H9 (cell line): ENCODE measurements around the gene BTN3A1. TPM values are rescaled to one million over a fixed set of nuclear protein-coding genes. Genes with fewer than 3 reads are reported as not detected.

Experiments
- DNase-seq: peaks from one replicate; pipeline ENCODE4 v3.0.0-alpha.2; 2017
- H2AFZ ChIP-seq: one replicate; pipeline ENCODE4 v1.6.1; 2013; ENCODE audit warnings: mild to moderate bottlenecking, low read length, control low read depth, moderate library complexity
- H2AK5ac ChIP-seq: 2 replicates; pipeline ENCODE4 v1.6.1; 2013; ENCODE audit warnings: low read length, control low read depth, mixed read lengths; ENCODE audit not compliant: insufficient read length
- H2BK120ac ChIP-seq: one replicate; pipeline ENCODE4 v1.6.1; 2013; ENCODE audit warnings: low read depth, mild to moderate bottlenecking, low read length, control low read depth, inconsistent platforms; ENCODE audit not compliant: poor library complexity, severe bottlenecking
- H2BK12ac ChIP-seq: 2 replicates; pipeline ENCODE4 v1.6.1; 2013; ENCODE audit warnings: low read length, control low read depth, mixed read lengths, low read depth; ENCODE audit not compliant: insufficient read length
- H2BK15ac ChIP-seq: 2 replicates; pipeline ENCODE4 v1.6.1; 2013; ENCODE audit warnings: low read depth, low read length, control low read depth
- H2BK20ac ChIP-seq: one replicate; pipeline ENCODE4 v1.6.1; 2013; ENCODE audit warnings: low read depth, mild to moderate bottlenecking, low read length, control low read depth, inconsistent platforms; ENCODE audit not compliant: poor library complexity, severe bottlenecking
- H2BK5ac ChIP-seq: 2 replicates; pipeline ENCODE4 v1.6.1; 2013; ENCODE audit warnings: low read length, control low read depth, mixed read lengths; ENCODE audit not compliant: insufficient read length
- H3K14ac ChIP-seq: 2 replicates; pipeline ENCODE4 v1.6.1; 2013; ENCODE audit warnings: low read length, control low read depth; ENCODE audit not compliant: insufficient read depth
- H3K18ac ChIP-seq: 2 replicates; pipeline ENCODE4 v1.6.1; 2013; ENCODE audit warnings: low read depth, mild to moderate bottlenecking, mixed read lengths, low read length, control low read depth; ENCODE audit not compliant: insufficient read length
- H3K23ac ChIP-seq: 2 replicates; pipeline ENCODE4 v1.6.1; 2013; ENCODE audit warnings: low read length, control low read depth, mixed read lengths, low read depth; ENCODE audit not compliant: insufficient read length
- H3K23me2 ChIP-seq: 2 replicates; pipeline ENCODE4 v1.6.1; 2013; ENCODE audit warnings: low read depth, mild to moderate bottlenecking, mixed read lengths, low read length, control low read depth; ENCODE audit not compliant: insufficient read length, poor library complexity, severe bottlenecking
- H3K27ac ChIP-seq: 2 replicates; pipeline ENCODE4 v1.5.1; 2013; ENCODE audit warnings: low read length, control low read depth, mixed read lengths, low read depth; ENCODE audit not compliant: insufficient read length
- H3K27me3 ChIP-seq: 2 replicates; pipeline ENCODE4 v1.6.1; 2013; ENCODE audit warnings: low read length, control low read depth, inconsistent platforms; ENCODE audit not compliant: insufficient read depth
- H3K4ac ChIP-seq: 2 replicates; pipeline ENCODE4 v1.6.1; 2013; ENCODE audit warnings: low read depth, mild to moderate bottlenecking, control low read depth, inconsistent platforms, low read length, moderate library complexity
- H3K4me1 ChIP-seq: 2 replicates; pipeline ENCODE4 v1.6.1; 2013; ENCODE audit warnings: low read length, control low read depth, inconsistent platforms; ENCODE audit not compliant: insufficient read depth
- H3K4me2 ChIP-seq: 2 replicates; pipeline ENCODE4 v1.6.1; 2013; ENCODE audit warnings: low read length, control low read depth, mixed read lengths; ENCODE audit not compliant: insufficient read length, insufficient read depth
- H3K56ac ChIP-seq: 2 replicates; pipeline ENCODE4 v1.6.1; 2013; ENCODE audit warnings: low read depth, mild to moderate bottlenecking, mixed read lengths, low read length, control low read depth; ENCODE audit not compliant: insufficient read length
- H3K79me1 ChIP-seq: 2 replicates; pipeline ENCODE4 v1.6.1; 2013; ENCODE audit warnings: low read depth, mild to moderate bottlenecking, moderate library complexity, low read length, control low read depth, inconsistent platforms; ENCODE audit not compliant: insufficient read depth, poor library complexity, severe bottlenecking
- H3K79me2 ChIP-seq: 2 replicates; pipeline ENCODE4 v1.6.1; 2013; ENCODE audit warnings: low read length, control low read depth, inconsistent platforms; ENCODE audit not compliant: insufficient read depth
- H3K9ac ChIP-seq: 2 replicates; pipeline ENCODE4 v1.6.1; 2013; ENCODE audit warnings: low read length, control low read depth, mixed read lengths; ENCODE audit not compliant: insufficient read length; ENCODE audit errors: extremely low read depth
- H3K9me3 ChIP-seq: one replicate; pipeline ENCODE4 v1.6.1; 2013; ENCODE audit warnings: low read depth, low read length, inconsistent platforms; ENCODE audit not compliant: control insufficient read depth
- H3T11ph ChIP-seq: one replicate; pipeline ENCODE4 v1.6.1; 2013; ENCODE audit warnings: mild to moderate bottlenecking, low read length, control low read depth, inconsistent platforms
- H4K20me1 ChIP-seq: one replicate; pipeline ENCODE4 v1.6.1; 2013; ENCODE audit not compliant: control insufficient read depth, insufficient read length, insufficient read depth
- H4K5ac ChIP-seq: 2 replicates; pipeline ENCODE4 v1.6.1; 2013; ENCODE audit warnings: low read depth, mild to moderate bottlenecking, mixed read lengths, low read length, control low read depth; ENCODE audit not compliant: insufficient read length
- H4K8ac ChIP-seq: replicated peaks from 2 replicates; pipeline ENCODE4 v1.6.1; 2013; ENCODE audit warnings: low read length, control low read depth, mixed read lengths, low read depth; ENCODE audit not compliant: insufficient read length
- H4K91ac ChIP-seq: 2 replicates; pipeline ENCODE4 v1.6.1; 2013; ENCODE audit warnings: low read depth, mild to moderate bottlenecking, moderate library complexity, mixed read lengths, low read length, control low read depth; ENCODE audit not compliant: insufficient read length
- H3K27ac Mint-ChIP-seq, 3 experiments: 2 replicates in 2 of 3; 3 replicates in 1 of 3; pipeline ENCODE4 v1.8.0; 2020 to 2021; ENCODE audit warnings: mixed read lengths in 3 of 3, mild to moderate bottlenecking in 1 of 3, moderate library complexity in 1 of 3
- H3K27me3 Mint-ChIP-seq: 2 replicates; pipeline ENCODE4 v1.8.0; 2021; ENCODE audit warnings: low read depth, mild to moderate bottlenecking, moderate library complexity, mixed read lengths
- H3K36me3 Mint-ChIP-seq, 3 experiments: 2 replicates in 2 of 3; 3 replicates in 1 of 3; pipeline ENCODE4 v1.8.0; 2020 to 2021; ENCODE audit warnings: low read depth in 3 of 3, mixed read lengths in 3 of 3; ENCODE audit not compliant: insufficient read depth in 1 of 3
- H3K4me1 Mint-ChIP-seq, 2 experiments: 2 replicates each; pipeline ENCODE4 v1.8.0; 2020; ENCODE audit warnings: mixed read lengths in 2 of 2
- H3K4me3 Mint-ChIP-seq, 2 experiments: 2 replicates in 1 of 2; 3 replicates in 1 of 2; pipeline ENCODE4 v1.8.0; 2020 to 2021; ENCODE audit warnings: mild to moderate bottlenecking in 2 of 2, mixed read lengths in 2 of 2, moderate library complexity in 1 of 2
- H3K9me3 Mint-ChIP-seq, 2 experiments: 2 replicates in 1 of 2; 3 replicates in 1 of 2; pipeline ENCODE4 v1.8.0; 2020; ENCODE audit warnings: mild to moderate bottlenecking in 2 of 2, mixed read lengths in 2 of 2, moderate library complexity in 1 of 2
- CTCF ChIP-seq: fragments of 200-600 bp; sonication (generic); conservative IDR thresholded peaks from 3 replicates; pipeline ENCODE4 v1.8.0; 2021; ENCODE audit warnings: antibody characterized with exemption, mild to moderate bottlenecking
- WGBS: extraction: QIAGEN DNeasy Blood & Tissue Kit; methylation state at CpG from one replicate; pipeline ENCODE4 v1.1.7; 2013; ENCODE audit warnings: missing lambda C conversion rate, low lambda C conversion rate, mixed read lengths; ENCODE audit not compliant: insufficient read length; ENCODE audit errors: extremely low coverage; 5-methylcytosine and 5-hydroxymethylcytosine counted together
- total RNA-seq: library from RNA; stranded (reverse); gene quantifications from 2 replicates; pipeline ENCODE4 v1.2.1, GENCODE V29; 2021

BTN3A1 gene
- total RNA-seq, 1 experiment from 2014 or later, result 2.5 TPM

GRCh38 chr6:26426691-26427450 lies 24.8 kb downstream of the BTN3A1 start:
- Histone ChIP-seq H3K23me2 (no peaks in the 10 kb centered on the region), H3T11ph (no peak overlapping the region), H2BK5ac (no peak overlapping the region), H3K27ac (no peak overlapping the region), H2BK12ac (no peak overlapping the region), H4K91ac (no peak overlapping the region), H3K9me3 (no peaks in the 10 kb centered on the region), H3K14ac (no peak overlapping the region), H3K79me2 (no peaks in the 10 kb centered on the region), H4K5ac (no peak overlapping the region), H3K18ac (no peak overlapping the region), H3K4me2 (no peak overlapping the region), H3K9ac (no peak overlapping the region), H4K20me1 (no peaks in the 10 kb centered on the region), H3K56ac (no peak overlapping the region), H2AFZ (no peak overlapping the region), H3K27me3 (no peaks in the 10 kb centered on the region), H3K4ac (no peak overlapping the region), H2BK20ac (no peak overlapping the region), H2AK5ac (no peak overlapping the region), H3K23ac (no peak overlapping the region), H2BK120ac (no peak overlapping the region), H3K4me1 (no peaks in the 10 kb centered on the region), H3K79me1 (no peaks in the 10 kb centered on the region), H4K8ac (no peak overlapping the region), H2BK15ac (no peak overlapping the region)
- Mint-ChIP-seq H3K27me3 (no peaks in the 10 kb centered on the region), H3K4me3 (no peak overlapping the region), H3K9me3 (no peaks in the 10 kb centered on the region), H3K4me1 (peaks cover 3 to 6% of the 10 kb centered on the region in 2 experiments), H3K27ac (no peak overlapping the region; a peak in 1 of 7 replicates), H3K36me3 (peaks cover 12 to 72% (median 30%) of the 10 kb centered on the region in 3 experiments; a peak in 6 of 7 replicates)
- no CpG with 5 or more reads among the region's 5 CpGs for WGBS
- TF ChIP-seq CTCF, result no peak
- no peak for DNase-seq
